Stimulated activated CD8-positive, alpha-beta memory T cell treated with anti-CD3 and anti-CD28 coated beads, Interleukin-4, amount 100 ng/mL, for 48 hours (primary cell): ENCODE results near the gene PSMC1.

ENCODE experiments used
- DNase-seq: peaks from one replicate; pipeline ENCODE4 v3.0.0-alpha.2; 2020

The PSMC1 gene

GRCh38 chr14:90276646-90277367 is 20.5 kb downstream of the PSMC1 start:
- peak; percentile 41 for DNase-seq

DNA sequence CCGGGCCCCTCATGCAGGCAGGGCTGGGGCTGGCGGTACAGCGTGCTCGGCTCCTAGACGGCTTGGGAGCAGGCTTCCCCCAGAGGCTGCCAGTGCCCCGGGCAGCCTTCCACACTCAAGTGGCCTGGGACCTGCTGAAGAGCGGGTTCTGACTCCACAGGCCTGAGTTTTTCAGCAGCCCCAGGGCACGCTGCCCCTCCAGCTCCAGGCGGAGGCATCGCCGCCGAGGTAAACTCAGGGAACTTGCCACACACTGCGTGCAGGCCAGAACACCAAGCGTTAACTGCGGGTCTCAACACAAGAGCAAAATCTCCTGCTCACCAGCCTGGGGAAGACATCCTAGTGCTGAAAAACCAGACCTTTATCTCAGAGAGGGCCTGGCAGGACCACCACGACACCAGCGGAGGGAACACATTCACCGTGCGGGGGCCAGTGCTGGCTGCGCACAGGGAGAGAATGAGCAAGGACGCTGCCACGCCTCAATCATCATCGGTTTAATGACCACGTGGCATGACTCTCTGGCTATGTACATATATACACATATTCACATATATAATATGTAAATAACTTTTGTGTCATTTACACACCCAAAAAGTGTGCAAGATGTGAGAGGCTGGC is 21.3 kb downstream of the PSMC1 start:
- no peak for DNase-seq

DNA sequence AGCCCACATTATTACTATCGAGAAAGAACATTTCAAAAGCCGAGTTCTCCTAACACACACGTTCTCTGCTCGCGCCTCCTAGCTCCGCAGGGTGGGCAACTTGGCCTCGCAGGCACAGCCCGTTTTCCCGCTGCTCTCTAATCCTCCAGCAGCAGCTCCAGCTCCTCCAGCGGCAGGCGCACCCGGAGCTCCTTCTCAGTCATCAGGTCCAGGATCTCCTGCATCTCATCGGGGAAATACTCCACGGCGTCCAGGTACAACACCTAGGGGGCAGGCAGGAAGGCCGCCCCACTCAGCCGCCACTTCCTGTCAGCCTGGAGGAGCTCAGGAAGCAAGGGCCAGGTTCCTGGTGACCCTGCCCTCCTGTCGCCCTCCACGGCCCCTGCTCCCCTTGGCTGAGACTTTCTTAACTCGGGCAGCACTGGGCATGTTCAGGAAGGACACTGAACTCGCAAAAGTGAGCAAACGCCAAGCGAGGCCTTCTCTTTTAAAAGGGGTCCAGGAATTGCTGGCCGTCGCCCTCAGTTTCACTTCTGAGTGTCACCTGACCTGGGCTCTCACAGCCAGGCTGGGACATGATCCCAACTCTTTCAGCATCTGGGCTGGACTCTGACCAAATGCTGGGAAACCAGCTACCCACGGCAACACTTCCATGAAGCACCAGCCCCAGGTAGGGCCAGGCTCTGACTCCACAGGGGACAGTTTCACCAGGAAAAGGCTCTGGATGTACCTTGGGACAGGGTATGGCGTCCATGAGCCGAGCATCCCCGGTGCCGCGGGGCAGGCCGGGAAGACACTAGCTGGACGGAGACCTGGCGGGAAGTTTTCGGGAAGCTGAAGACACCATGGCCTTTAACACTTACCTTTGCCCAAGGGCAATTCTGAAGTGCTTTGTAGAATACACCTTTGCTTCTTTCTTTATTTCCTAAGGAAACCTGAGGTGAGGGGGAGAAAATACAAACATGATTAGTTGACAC is 22.1 kb downstream of the PSMC1 start:
- no peak for DNase-seq

DNA sequence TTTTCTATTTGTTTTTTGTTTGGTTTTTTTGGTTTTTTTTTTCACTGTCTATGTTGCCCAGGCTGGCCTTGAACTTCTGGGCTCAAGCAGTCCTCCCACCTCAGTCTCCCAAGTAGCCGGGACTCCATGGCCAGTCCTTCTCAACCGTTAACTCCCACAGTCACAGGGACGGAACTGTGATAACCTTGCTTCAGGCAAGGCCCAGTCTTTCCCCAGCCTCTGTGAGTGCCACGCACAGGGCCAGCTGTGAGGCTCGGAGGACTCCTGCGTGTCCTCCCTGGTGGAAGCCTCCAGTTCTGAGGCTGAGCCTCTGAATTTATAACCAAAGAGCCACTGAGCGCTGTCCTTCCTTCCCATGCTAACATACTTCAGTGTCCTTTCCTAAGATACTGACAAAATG is 23.7 kb downstream of the PSMC1 start:
- no peak for DNase-seq

GRCh38 chr14:90281261-90281660 is 24.9 kb downstream of the PSMC1 start:
- no peak for DNase-seq

DNA sequence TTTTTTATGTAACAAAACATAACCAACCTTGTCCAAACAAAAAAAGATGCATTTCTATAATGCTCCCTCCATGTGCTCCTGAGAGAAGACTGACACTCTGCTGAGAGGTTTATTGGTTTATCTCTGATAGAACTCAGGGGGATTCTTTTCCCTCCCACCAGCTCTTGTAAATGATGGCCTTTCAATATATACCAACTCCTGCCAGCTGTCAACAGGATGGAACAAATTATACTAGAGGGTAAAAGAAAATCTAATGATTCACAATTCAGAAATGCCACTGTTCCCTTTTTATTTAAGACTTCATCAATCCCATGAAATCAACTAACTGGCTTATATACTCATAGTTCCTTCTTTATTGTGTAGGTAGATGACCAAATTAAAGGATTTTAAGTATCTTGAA is 25.4 kb downstream of the PSMC1 start:
- no peak for DNase-seq

- no peak for DNase-seq
Measured at GRCh38 chr14:90287791-90288190, 31.4 kb downstream of the PSMC1 start.

DNA sequence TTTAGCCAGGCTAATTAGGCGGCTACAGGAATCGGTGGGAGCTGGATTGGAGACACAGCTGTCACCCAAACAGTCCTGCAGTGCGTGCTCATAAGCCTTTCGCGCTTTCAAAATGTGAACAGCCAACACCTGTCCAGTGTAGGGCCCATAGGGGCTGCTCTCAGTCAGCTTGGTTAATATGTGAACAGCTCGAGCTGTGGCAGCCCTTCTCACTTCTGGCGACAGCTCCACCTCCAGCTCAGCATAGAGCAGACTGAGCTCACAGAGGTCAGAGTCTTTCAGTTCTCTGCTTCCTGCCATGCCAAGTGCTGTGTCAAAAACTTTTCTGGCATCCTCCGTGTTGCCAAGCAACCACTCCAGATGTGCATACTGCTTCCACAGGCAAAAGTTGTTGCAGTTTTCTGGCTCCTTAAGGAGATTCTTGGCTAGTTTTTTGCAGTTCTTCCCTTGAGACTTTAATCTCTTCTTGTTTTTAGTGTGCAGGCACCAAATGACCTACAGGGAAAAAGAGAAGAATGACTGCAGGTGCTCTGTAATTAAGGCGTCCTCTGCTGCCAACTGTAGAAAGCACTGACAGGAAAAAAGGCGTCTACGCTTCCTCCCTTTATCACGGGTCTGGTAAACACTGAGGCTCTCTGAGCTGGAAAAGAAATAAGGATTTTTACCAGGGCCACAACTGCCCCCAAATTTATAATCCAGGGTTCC is 32.5 kb downstream of the PSMC1 start:
- DNase-seq: no peak

DNA sequence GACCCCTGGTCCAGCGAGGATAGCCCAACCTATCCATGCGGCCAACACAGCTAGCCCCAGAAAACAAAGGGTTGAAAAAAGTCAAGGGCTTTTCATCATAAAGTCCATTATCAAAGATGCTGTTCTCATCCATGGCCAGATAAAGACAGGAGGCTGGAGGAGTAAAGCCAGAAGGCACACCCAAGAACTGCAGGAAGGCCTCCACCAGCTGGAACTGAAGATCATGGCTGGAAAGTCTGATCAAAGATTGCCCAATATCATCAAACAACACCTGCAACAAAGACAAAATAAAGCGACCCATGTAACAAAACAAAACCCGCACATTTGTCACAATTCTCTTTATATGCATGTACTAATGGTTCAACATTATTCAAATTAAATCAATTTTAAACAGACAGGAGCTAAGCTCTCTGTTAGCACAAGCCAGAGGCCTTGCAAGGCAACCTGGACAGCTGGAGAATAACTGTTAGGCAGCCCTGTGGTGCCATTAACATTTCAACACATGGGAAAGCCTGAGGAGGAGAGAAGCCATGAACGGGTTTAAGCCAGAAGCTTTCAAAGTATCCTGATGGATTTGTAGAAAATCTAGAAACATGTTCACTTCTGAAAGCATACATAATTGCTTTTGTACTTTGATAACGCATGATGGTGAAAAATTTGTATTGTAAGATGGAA is 34.1 kb downstream of the PSMC1 start:
- no peak for DNase-seq

DNA sequence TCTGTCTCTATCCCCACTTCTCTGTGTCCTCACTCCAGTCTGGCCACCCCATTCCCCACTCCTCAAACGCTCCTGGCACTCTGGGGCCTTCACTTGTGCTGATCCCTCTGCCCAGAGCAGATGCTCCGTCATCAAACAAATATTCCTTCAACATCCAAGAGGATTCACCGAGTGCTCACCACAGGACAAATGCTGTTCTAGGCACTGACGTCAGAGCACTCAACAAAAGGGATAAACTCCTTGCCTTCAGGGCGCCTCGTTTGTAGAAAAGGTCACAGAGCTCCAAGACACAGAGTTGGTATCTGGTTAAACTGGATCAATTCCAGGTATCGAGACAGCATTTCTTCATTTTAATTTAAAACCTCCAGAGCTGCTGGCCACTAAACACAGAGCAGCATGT is 35.3 kb downstream of the PSMC1 start:
- no peak for DNase-seq

DNA sequence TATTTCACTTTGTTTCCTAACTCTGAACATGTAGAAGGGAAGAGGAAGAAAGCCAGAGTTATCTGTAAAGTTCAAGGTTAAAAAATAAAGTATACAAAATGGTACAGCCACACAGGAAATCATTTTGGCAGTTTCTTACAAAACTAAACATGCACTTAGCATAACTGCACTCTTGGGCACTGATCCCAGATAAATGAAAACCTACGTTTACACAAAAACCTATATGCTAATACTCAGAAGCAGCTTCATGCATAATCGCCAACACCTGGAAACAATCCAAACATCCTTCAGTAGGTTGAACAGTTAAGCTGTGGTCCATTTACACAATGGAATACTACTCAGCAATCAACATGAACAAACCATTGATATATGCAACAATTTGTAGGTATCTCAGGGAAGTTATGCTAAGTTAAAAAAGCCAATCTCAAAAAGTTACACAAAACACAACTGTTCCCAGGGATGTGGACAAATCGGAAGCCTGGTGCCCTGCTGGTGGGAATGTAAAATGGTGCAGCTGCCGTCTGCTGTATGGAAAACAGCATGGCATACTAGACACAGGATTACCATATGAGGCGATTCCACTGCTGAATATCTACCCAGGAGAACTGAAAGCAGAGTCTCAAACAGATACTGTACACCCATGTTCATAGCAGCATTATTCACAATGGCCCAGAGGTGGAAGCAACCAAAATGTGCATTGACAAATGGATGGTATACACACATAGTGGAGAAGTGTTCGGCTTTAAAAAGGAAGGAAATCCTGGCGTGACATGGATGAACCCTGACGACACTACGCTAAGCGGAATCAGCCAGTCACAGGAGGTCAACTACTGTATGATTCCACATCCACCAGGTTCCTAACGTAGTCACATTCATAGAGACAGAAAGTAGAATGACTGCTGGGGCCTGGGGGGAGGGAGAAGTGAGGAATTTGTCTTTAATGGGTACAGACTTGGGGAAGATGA is 37.7 kb downstream of the PSMC1 start:
- no peak for DNase-seq

DNA sequence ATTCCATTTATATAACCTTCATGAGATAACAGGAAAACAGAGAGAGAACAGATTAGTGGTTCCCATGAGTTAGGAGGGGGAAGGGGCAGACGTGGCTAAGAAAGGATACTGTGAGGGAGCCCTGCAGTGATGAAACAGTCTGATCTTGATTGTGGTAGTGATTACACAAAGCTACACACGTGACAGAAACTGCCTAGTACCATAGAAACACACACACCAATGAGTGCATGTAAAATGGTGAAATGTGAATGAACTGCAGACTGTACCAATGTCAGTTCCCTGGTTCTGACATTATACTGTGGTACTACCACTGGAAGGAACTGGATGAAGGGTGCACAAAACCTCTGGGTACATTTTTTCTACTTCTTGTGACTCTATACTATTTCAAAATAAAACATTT is 38.5 kb downstream of the PSMC1 start:
- DNase-seq: no peak

DNA sequence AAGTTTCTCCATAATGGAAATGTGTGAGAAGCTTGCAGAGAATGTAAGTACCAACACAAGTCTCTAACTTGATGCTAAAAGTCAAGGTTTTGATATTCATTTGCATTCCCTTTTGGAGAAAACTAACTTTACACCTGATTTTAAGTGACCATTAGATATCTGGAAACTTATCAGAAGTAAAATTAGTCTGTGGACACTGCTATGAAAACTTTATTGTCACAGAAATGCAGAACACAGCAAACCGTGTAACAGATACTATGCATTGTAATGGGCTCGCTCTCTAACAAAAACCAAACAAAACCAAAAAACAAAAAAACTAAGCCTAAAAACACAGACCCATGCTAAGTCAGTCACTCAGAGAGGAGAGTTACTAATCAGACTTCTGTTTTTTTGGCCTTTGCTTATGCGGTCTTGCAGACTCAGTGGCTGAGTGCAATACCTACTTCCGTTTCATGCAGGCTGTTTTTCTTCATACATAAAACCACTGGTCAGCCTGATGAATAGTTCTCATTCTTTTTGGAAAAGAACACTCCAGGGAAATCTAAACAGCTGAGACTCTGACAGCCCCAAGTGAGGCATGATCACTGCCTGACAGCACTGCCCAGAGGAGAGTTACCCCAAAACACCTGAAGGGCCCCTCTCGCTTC is 39.6 kb downstream of the PSMC1 start:
- no peak for DNase-seq

- no peak for DNase-seq
Measured at GRCh38 chr14:90296641-90297040, 40.3 kb downstream of the PSMC1 start.

- no peak for DNase-seq
Measured at GRCh38 chr14:90297876-90298629, 41.7 kb downstream of the PSMC1 start.

GRCh38 chr14:90299408-90299807 is 43.1 kb downstream of the PSMC1 start:
- DNase-seq: no peak

- DNase-seq: no peak
Measured at GRCh38 chr14:90300611-90301047, 44.3 kb downstream of the PSMC1 start.

DNA sequence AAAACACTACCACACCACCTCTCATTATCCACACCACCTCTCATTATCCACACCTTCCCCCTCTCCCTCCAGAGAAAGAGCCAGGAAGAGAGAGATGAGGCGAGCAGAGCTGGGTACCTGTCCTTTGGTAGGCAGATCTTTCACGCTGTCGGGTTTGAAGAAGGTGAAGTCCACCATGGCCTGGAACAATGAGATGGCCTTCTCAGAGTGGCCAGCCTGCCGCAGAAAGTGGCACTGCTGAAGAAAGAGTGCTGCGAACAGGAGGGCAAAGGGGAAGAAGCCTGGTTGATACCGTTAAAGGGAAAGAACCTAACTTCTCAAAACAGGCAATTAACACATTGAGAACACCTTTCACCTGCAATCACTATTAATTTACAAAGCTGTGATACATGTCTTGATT is 44.8 kb downstream of the PSMC1 start:
- DNase-seq: no peak

DNA sequence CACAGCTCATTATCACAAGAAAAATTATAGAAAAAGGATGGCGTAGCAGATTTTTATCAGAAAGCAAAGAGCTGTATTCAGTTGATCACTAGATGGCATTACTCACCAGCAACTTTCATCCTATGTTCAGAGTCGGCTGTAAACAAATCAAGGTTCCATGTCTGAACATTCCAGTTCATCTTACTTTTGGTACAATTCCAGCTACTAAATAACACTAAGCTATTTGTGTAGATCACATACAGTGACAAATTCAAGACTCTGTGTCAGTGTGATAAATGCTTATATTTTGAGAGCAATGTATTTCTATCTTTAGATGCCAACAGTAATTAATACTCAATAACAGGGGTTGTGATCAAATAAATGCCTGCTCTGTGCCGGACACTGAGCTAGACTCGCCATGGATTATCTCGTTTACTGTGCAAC is 45.3 kb downstream of the PSMC1 start:
- DNase-seq: no peak
